Mammary epithelial cell (primary cell): ENCODE data around the gene LIFR.

Source experiments
- CTCF ChIP-seq, 2 donors: IDR thresholded peaks in 1 of 2; conservative IDR thresholded peaks in 1 of 2; 2 replicates each; pipeline ENCODE4 v1.5.1; 2011 to 2012; ENCODE audit warnings: inconsistent platforms in 2 of 2, low read length in 2 of 2, mild to moderate bottlenecking in 2 of 2, control low read depth in 1 of 2, low read depth in 1 of 2; ENCODE audit not compliant: insufficient read depth in 1 of 2; ENCODE audit errors: extremely low read depth in 1 of 2
- EZH2 ChIP-seq: IDR thresholded peaks from 2 replicates; pipeline ENCODE4 v1.6.1; 2012; ENCODE audit warnings: low read length, inconsistent platforms, borderline replicate concordance

GRCh38 chr5:38575476-38575875 is 19.0 kb upstream of the LIFR start:
- TF ChIP-seq CTCF (conservative IDR thresholded peaks at IDR 0.05 in 1 of 2, IDR thresholded peaks at IDR 0.05 in 1 of 2; ENCODE audit: extremely low read depth in 1 of 2, insufficient read depth in 1 of 2, low read depth in 1 of 2, low read length in 2 of 2) (no peak), EZH2 (no peak)
